UCSD-AML1 (cell line): ENCODE results near the gene WNT1.

Experiments
- DNase-seq: peaks from one replicate; lab custom pipeline; 2025; ENCODE audit not compliant: unreplicated experiment; lab: John Stamatoyannopoulos, UW

The WNT1 gene

GRCh38 chr12:49026678-49027480 lies 48.8 kb downstream of the WNT1 start:
- no peak for DNase-seq

DNA sequence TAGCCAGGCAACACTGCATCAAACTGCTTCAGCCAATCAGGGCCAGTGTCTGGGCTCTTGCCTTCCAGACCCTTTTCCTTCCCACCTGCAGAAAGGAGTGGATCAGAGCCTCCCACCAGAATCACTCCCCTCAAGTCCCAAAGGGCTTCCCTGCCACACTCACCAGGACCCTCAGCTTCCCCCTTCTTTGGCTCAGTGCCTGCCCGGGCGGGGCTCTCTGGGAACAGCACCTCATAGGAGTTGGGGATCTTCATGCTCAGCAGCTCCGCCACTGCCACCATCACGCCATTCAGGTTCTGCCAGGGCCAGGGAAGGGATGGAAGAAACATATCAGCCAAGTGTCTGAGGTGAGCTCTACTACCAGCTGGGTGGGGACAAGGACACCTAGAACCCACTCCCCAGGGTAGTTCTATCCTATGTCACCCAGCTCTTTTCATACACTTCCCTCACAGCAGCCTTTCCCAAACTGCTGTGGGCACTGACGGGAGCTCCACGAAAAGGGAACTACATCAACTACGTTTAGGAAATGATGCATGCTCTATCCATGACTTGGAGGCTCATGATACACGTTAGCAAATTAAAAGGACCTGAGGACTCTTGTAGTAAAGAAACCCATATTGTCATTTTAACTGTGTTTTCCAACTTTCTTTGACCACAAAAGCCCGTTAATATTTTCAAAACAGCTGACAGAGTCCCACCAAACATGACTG lies 49.9 kb downstream of the WNT1 start:
- DNase-seq, result no peak

GRCh38 chr12:49028666-49029275 lies 50.6 kb downstream of the WNT1 start:
- no peak for DNase-seq

- DNase-seq, result no peak
Observed at GRCh38 chr12:49030119-49030518, 52.0 kb downstream of the WNT1 start.

- DNase-seq, result no peak
Observed at GRCh38 chr12:49030714-49031572, 52.8 kb downstream of the WNT1 start.

DNA sequence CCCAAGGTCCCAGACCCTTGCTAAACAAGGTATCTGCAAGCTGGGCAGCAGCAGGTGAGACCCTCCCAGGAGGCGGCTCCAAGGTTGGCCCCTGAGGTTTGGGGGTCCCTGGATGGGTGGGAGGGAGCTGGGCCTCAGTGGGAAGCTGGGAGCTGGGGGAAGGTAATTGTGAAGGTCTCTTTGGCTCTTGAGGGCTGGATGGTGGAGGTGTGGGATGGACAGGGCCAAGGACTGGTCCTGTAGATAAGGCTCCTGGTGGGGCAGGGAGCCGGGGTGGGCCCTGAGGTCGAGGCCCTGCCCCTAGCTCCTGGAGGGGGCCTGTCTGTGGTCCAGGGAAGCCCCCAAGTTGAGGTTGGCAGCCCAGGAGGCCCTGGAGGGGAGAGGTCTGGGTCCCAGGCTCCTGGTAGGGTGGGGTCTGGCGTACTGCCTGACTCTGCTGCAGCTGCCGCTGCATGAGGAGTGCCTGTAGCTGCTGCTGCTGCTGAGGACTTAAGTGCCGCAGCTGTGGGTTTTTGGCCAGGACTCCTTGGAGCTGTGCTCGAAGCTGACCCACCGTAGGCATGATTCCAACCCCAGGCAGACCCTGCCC lies 53.5 kb downstream of the WNT1 start:
- no peak for DNase-seq
